Measurements from ENCODE around the gene BMP10.

The BMP10 gene

GRCh38 chr2:68878753-68879152 lies 7.6 kb upstream of the BMP10 start:
- H3K27me3 Mint-ChIP-seq, result no peaks in the 10 kb centered on the region
- DNase-seq (no peak), ATAC-seq (replicated peaks) (no peak)
- peaks cover 3 to 8% of the 10 kb centered on the region in 2 donors for H3K4me1 Mint-ChIP-seq
- no peak overlapping the region for H3K27ac Mint-ChIP-seq
- no peaks in the 10 kb centered on the region for H3K36me3 Mint-ChIP-seq
- H3K9me3 Mint-ChIP-seq, result no peaks in the 10 kb centered on the region
- H3K4me3 Mint-ChIP-seq, result no peak overlapping the region

GRCh38 chr2:68878071-68878711 lies 7.0 kb upstream of the BMP10 start:
- no peak for DNase-seq
- Mint-ChIP-seq H3K9me3 (no peaks in the 10 kb centered on the region), H3K27ac (no peak overlapping the region), H3K4me1 (peaks cover 3 to 8% of the 10 kb centered on the region in 2 donors), H3K36me3 (no peaks in the 10 kb centered on the region), H3K27me3 (no peaks in the 10 kb centered on the region), H3K4me3 (no peak overlapping the region)
- no peak for ATAC-seq (replicated peaks)

GRCh38 chr2:68877079-68877772 lies 6.0 kb upstream of the BMP10 start:
- DNase-seq, result no peak
- no peak overlapping the region for H3K27ac Mint-ChIP-seq
- ATAC-seq (replicated peaks), result no peak
- H3K27me3 Mint-ChIP-seq, result no peaks in the 10 kb centered on the region
- H3K36me3 Mint-ChIP-seq, result no peaks in the 10 kb centered on the region
- H3K4me3 Mint-ChIP-seq, result no peak overlapping the region
- no peaks in the 10 kb centered on the region for H3K9me3 Mint-ChIP-seq
- H3K4me1 Mint-ChIP-seq, result peaks cover 3 to 8% of the 10 kb centered on the region in 2 donors

GRCh38 chr2:68870215-68870614 lies 982 bp downstream of the BMP10 start:
- Mint-ChIP-seq H3K27ac (no peak overlapping the region), H3K9me3 (no peaks in the 10 kb centered on the region), H3K4me3 (no peak overlapping the region), H3K27me3 (no peaks in the 10 kb centered on the region), H3K4me1 (peaks cover 0 to 4% of the 10 kb centered on the region in 2 donors), H3K36me3 (no peaks in the 10 kb centered on the region)
- ATAC-seq (replicated peaks) (no peak), DNase-seq (no peak)

- Mint-ChIP-seq H3K4me1 (peaks cover 4 to 7% of the 10 kb centered on the region in 2 donors), H3K27me3 (no peaks in the 10 kb centered on the region), H3K27ac (no peak overlapping the region), H3K4me3 (no peak overlapping the region), H3K36me3 (no peaks in the 10 kb centered on the region), H3K9me3 (no peaks in the 10 kb centered on the region)
- no peak for ATAC-seq (replicated peaks)
- no peak for DNase-seq
Measured at GRCh38 chr2:68865108-68865507, 6.1 kb downstream of the BMP10 start.

- ATAC-seq (replicated peaks) (no peak), DNase-seq (no peak)
- H3K36me3 Mint-ChIP-seq, result no peaks in the 10 kb centered on the region
- H3K4me3 Mint-ChIP-seq, result no peak overlapping the region
- peaks cover 10 to 15% of the 10 kb centered on the region in 2 donors for H3K4me1 Mint-ChIP-seq
- no peaks in the 10 kb centered on the region for H3K9me3 Mint-ChIP-seq
- no peak overlapping the region for H3K27ac Mint-ChIP-seq
- H3K27me3 Mint-ChIP-seq, result no peaks in the 10 kb centered on the region
Measured at GRCh38 chr2:68863996-68864395, 7.2 kb downstream of the BMP10 start.

- no peaks in the 10 kb centered on the region for H3K27me3 Mint-ChIP-seq
- H3K4me1 Mint-ChIP-seq, result peaks cover 16 to 26% of the 10 kb centered on the region in 2 donors
- ATAC-seq (replicated peaks) (no peak), DNase-seq (no peak)
- H3K27ac Mint-ChIP-seq, result peak overlapping the region; percentile 73
- H3K9me3 Mint-ChIP-seq, result no peaks in the 10 kb centered on the region
- no peak overlapping the region for H3K4me3 Mint-ChIP-seq
- no peaks in the 10 kb centered on the region for H3K36me3 Mint-ChIP-seq
Measured at GRCh38 chr2:68862889-68863288, 8.3 kb downstream of the BMP10 start.

GRCh38 chr2:68861330-68861729 lies 9.9 kb downstream of the BMP10 start:
- no peak overlapping the region for H3K27ac Mint-ChIP-seq
- H3K36me3 Mint-ChIP-seq, result no peaks in the 10 kb centered on the region
- no peaks in the 10 kb centered on the region for H3K9me3 Mint-ChIP-seq
- no peaks in the 10 kb centered on the region for H3K27me3 Mint-ChIP-seq
- DNase-seq (no peak), ATAC-seq (replicated peaks) (no peak)
- no peak overlapping the region for H3K4me3 Mint-ChIP-seq
- peaks cover 24 to 42% of the 10 kb centered on the region in 2 donors for H3K4me1 Mint-ChIP-seq

- Mint-ChIP-seq H3K4me3 (no peak overlapping the region), H3K9me3 (no peaks in the 10 kb centered on the region), H3K4me1 (peaks cover 25 to 47% of the 10 kb centered on the region in 2 donors), H3K27me3 (no peaks in the 10 kb centered on the region), H3K36me3 (no peaks in the 10 kb centered on the region), H3K27ac (no peak overlapping the region)
- DNase-seq (no peak), ATAC-seq (replicated peaks) (no peak)
Measured at GRCh38 chr2:68860111-68860510, 11.1 kb downstream of the BMP10 start.

- H3K9me3 Mint-ChIP-seq, result no peaks in the 10 kb centered on the region
- peak overlapping the region; percentile 84 for H3K27ac Mint-ChIP-seq
- H3K36me3 Mint-ChIP-seq, result no peaks in the 10 kb centered on the region
- H3K4me3 Mint-ChIP-seq, result peak overlapping the region; percentile 1 to 29
- DNase-seq (peak; percentile 75), ATAC-seq (replicated peaks) (peak; percentile 97 to 98)
- H3K4me1 Mint-ChIP-seq, result peaks cover 28 to 53% of the 10 kb centered on the region in 2 donors
- H3K27me3 Mint-ChIP-seq, result no peaks in the 10 kb centered on the region
Measured at GRCh38 chr2:68857855-68858456, 13.2 kb downstream of the BMP10 start.

- ATAC-seq (replicated peaks), result peak; percentile 63 to 70
- H3K27me3 Mint-ChIP-seq, result no peaks in the 10 kb centered on the region
- peak overlapping the region; percentile 84 for H3K27ac Mint-ChIP-seq
- H3K9me3 Mint-ChIP-seq, result no peaks in the 10 kb centered on the region
- peaks cover 28 to 53% of the 10 kb centered on the region in 2 donors for H3K4me1 Mint-ChIP-seq
- no peaks in the 10 kb centered on the region for H3K36me3 Mint-ChIP-seq
- H3K4me3 Mint-ChIP-seq, result peak overlapping the region; percentile 1
- peak; percentile 12 for DNase-seq
Measured at GRCh38 chr2:68857202-68857845, 13.9 kb downstream of the BMP10 start.

GRCh38 chr2:68855550-68855949 lies 15.6 kb downstream of the BMP10 start:
- no peak for DNase-seq
- Mint-ChIP-seq H3K4me1 (peaks cover 25 to 48% of the 10 kb centered on the region in 2 donors), H3K4me3 (no peak overlapping the region), H3K9me3 (no peaks in the 10 kb centered on the region), H3K36me3 (no peaks in the 10 kb centered on the region), H3K27ac (peak overlapping the region; percentile 68), H3K27me3 (no peaks in the 10 kb centered on the region)
- no peak for ATAC-seq (replicated peaks)

GRCh38 chr2:68854476-68854875 lies 16.7 kb downstream of the BMP10 start:
- no peak overlapping the region for H3K4me3 Mint-ChIP-seq
- H3K9me3 Mint-ChIP-seq, result no peaks in the 10 kb centered on the region
- H3K36me3 Mint-ChIP-seq, result no peaks in the 10 kb centered on the region
- peak overlapping the region; percentile 39 for H3K27ac Mint-ChIP-seq
- DNase-seq (no peak), ATAC-seq (replicated peaks) (no peak)
- no peaks in the 10 kb centered on the region for H3K27me3 Mint-ChIP-seq
- peaks cover 22 to 42% of the 10 kb centered on the region in 2 donors for H3K4me1 Mint-ChIP-seq

- Mint-ChIP-seq H3K27ac (no peak overlapping the region), H3K36me3 (no peaks in the 10 kb centered on the region), H3K4me3 (no peak overlapping the region), H3K27me3 (no peaks in the 10 kb centered on the region), H3K9me3 (no peaks in the 10 kb centered on the region), H3K4me1 (peaks cover 22 to 37% of the 10 kb centered on the region in 2 donors)
- ATAC-seq (replicated peaks), result no peak
- DNase-seq, result no peak
Measured at GRCh38 chr2:68853915-68854314, 17.3 kb downstream of the BMP10 start.

All from stimulated activated naive B cell treated with anti-CD40 and anti-IgM and Interleukin-4, amounts not matched to agents 10 μg/mL and 1 μg/mL and 100 μg/mL, for 72 hours (primary cell).